ENCODE measurements around the gene CBLN4. TPM values are rescaled to one million over a fixed set of nuclear protein-coding genes. Genes with fewer than 3 reads are reported as not detected.

The CBLN4 gene
- total and polyA plus RNA-seq, 4 donors = 6.1 to 25.9 (median 20.1) TPM

GRCh38 chr20:55961376-55962330, 43.7 kb downstream of the CBLN4 start:
- 80% methylated on average over 1 of the region's 5 CpGs for WGBS (ENCODE audit: insufficient coverage)
- no peak overlapping the region for H3K4me3 ChIP-seq (ENCODE audit: low read depth, low read length)
- H3K9me3 ChIP-seq (ENCODE audit: control insufficient read depth, insufficient read depth, low read length) = no peaks in the 10 kb centered on the region
- no peaks in the 10 kb centered on the region for H3K27me3 ChIP-seq (ENCODE audit: control insufficient read depth, insufficient read depth, low read length)
- peak in 1 of 6 donors; percentile 19 for DNase-seq (ENCODE audit: low read depth in 4 of 6, low spot score in 6 of 6)
- H3K4me1 ChIP-seq (ENCODE audit: control insufficient read depth, insufficient read depth, low read length) = no peaks in the 10 kb centered on the region
- H3K36me3 ChIP-seq (ENCODE audit: control insufficient read depth, insufficient read depth, low read length) = no peaks in the 10 kb centered on the region
- H3K27ac ChIP-seq (ENCODE audit: low read depth, low read length) = no peak overlapping the region

GRCh38 chr20:55953201-55953600, 52.1 kb downstream of the CBLN4 start:
- H3K4me3 ChIP-seq (ENCODE audit: low read depth, low read length) = no peak overlapping the region
- H3K9me3 ChIP-seq (ENCODE audit: control insufficient read depth, insufficient read depth, low read length) = no peaks in the 10 kb centered on the region
- H3K27ac ChIP-seq (ENCODE audit: low read depth, low read length) = no peak overlapping the region
- H3K4me1 ChIP-seq (ENCODE audit: control insufficient read depth, insufficient read depth, low read length) = no peaks in the 10 kb centered on the region
- no CpG with 5 or more reads among the region's 2 CpGs for WGBS (ENCODE audit: insufficient coverage)
- H3K27me3 ChIP-seq (ENCODE audit: control insufficient read depth, insufficient read depth, low read length) = no peaks in the 10 kb centered on the region
- no peak for DNase-seq (ENCODE audit: low read depth in 4 of 6, low spot score in 6 of 6)
- H3K36me3 ChIP-seq (ENCODE audit: control insufficient read depth, insufficient read depth, low read length) = no peaks in the 10 kb centered on the region

GRCh38 chr20:55947701-55948100, 57.6 kb downstream of the CBLN4 start:
- Histone ChIP-seq H3K27ac (ENCODE audit: low read depth, low read length) (no peak overlapping the region), H3K9me3 (ENCODE audit: control insufficient read depth, insufficient read depth, low read length) (no peaks in the 10 kb centered on the region), H3K27me3 (ENCODE audit: control insufficient read depth, insufficient read depth, low read length) (no peaks in the 10 kb centered on the region), H3K4me1 (ENCODE audit: control insufficient read depth, insufficient read depth, low read length) (no peaks in the 10 kb centered on the region), H3K4me3 (ENCODE audit: low read depth, low read length) (no peak overlapping the region), H3K36me3 (ENCODE audit: control insufficient read depth, insufficient read depth, low read length) (no peaks in the 10 kb centered on the region)
- WGBS (ENCODE audit: insufficient coverage) = 72% methylated on average over 3 of the region's 5 CpGs
- DNase-seq (ENCODE audit: low read depth in 4 of 6, low spot score in 6 of 6) = no peak

Other genes with a start within 250 kb of the CBLN4 start
- under 1 TPM in 1 of 2 donors, not detected in 1; 0.17 TPM for gene MC3R, start 243.2 kb upstream of the CBLN4 start, total RNA-seq
- gene MC3R, start 243.2 kb upstream of the CBLN4 start, polyA plus RNA-seq (ENCODE audit: insufficient read length in 2 of 2) = under 1 TPM; 0.20 to 0.24 TPM

Measured in spinal cord (tissue), 10 donors.